ENCODE measurements around the gene ATP11A.

- TF ChIP-seq EZH2 (IDR thresholded peaks at IDR 0.05; ENCODE audit: borderline replicate concordance, low read depth, low read length, severe bottlenecking) (no peak), CTCF (IDR thresholded peaks at IDR 0.05; ENCODE audit: extremely low read depth in 1 of 2, insufficient read depth in 1 of 2, low read depth in 1 of 2, low read length in 2 of 2) (no peak), POLR2A (IDR thresholded peaks at IDR 0.05; ENCODE audit: low read depth, low read length) (no peak), JUN (IDR thresholded peaks at IDR 0.05; ENCODE audit: borderline replicate concordance, insufficient read depth, insufficient read length, low read depth) (no peak), POLR2AphosphoS5 (IDR thresholded peaks at IDR 0.05; ENCODE audit: insufficient read depth, low read depth, low read length) (no peak), MYC (IDR thresholded peaks at IDR 0.05; ENCODE audit: low read depth, low read length) (no peak), MAX (IDR thresholded peaks at IDR 0.05; ENCODE audit: insufficient read depth, insufficient read length) (no peak), FOS (IDR thresholded peaks at IDR 0.05; ENCODE audit: borderline replicate concordance, insufficient read depth, low read length) (no peak), GATA2 (IDR thresholded peaks at IDR 0.05; ENCODE audit: insufficient read depth, insufficient read length, low read depth, low read length) (no peak)
Measured at GRCh38 chr13:112887557-112887991, 197.7 kb downstream of the ATP11A start.

Measured in endothelial cell of umbilical vein (primary cell).